SK-N-SH (cell line): ENCODE measurements around the gene PADI4. TPM values are rescaled to one million over a fixed set of nuclear protein-coding genes. Genes with fewer than 3 reads are reported as not detected.

Experiments used
- CTCF ChIA-PET: fragments of 300-600, 350-600 bp; formaldehyde crosslinking; extraction: SDS; loops from one replicate; lab custom pipeline; 2021; lab: Yijun Ruan, JAX
- POLR2A ChIA-PET: fragments of 350-600 bp; sonication (Branson Sonifier 250); formaldehyde crosslinking; extraction: SDS; loops from one replicate; lab custom pipeline; 2020; ENCODE audit warnings: antibody characterized with exemption, inconsistent platforms; lab: Yijun Ruan, JAX
- DNase-seq: peaks from one replicate; pipeline ENCODE4 v3.0.0; 2012
- H2AFZ ChIP-seq: fragments of 200-600 bp; sonication (generic); 2 replicates; pipeline ENCODE4 v1.8.1; 2016; ENCODE audit warnings: antibody characterized with exemption, mild to moderate bottlenecking, low read depth
- H3F3A ChIP-seq: fragments of 200-600 bp; sonication (generic); replicated peaks from 2 replicates; pipeline ENCODE3; 2016; ENCODE audit warnings: antibody characterized with exemption, mild to moderate bottlenecking; ENCODE audit not compliant: insufficient read depth
- H3K27ac ChIP-seq, 2 experiments: fragments of 200-500 bp in 1 of 2; fragments of 200-600 bp in 1 of 2; sonication (Bioruptor generic) in 1 of 2; sonication (generic), shearing (Covaris generic) in 1 of 2; 2 replicates each; pipeline versions ENCODE4 v1.5.1 to v1.6.1; 2014 to 2016; ENCODE audit warnings: low read depth in 2 of 2, inconsistent platforms in 1 of 2, low read length in 1 of 2, mild to moderate bottlenecking in 1 of 2, mixed read lengths in 1 of 2
- H3K27me3 ChIP-seq: fragments of 200-600 bp; sonication (generic), shearing (Covaris generic); 2 replicates; pipeline ENCODE4 v1.6.1; 2016; ENCODE audit warnings: mixed run types; ENCODE audit not compliant: insufficient read depth
- H3K36me3 ChIP-seq, 2 experiments: fragments of 200-500 bp in 1 of 2; fragments of 200-600 bp in 1 of 2; sonication (Bioruptor generic) in 1 of 2; sonication (generic) in 1 of 2; replicated peaks in 1 of 2; 2 replicates each; pipeline versions ENCODE3 to v1.5.1; 2014 to 2016; ENCODE audit warnings: low read length in 1 of 2, mild to moderate bottlenecking in 1 of 2; ENCODE audit not compliant: insufficient read depth in 2 of 2, control insufficient read depth in 1 of 2
- H3K4me1 ChIP-seq, 2 experiments: fragments of 200-500 bp in 1 of 2; fragments of 200-600 bp in 1 of 2; sonication (Bioruptor generic) in 1 of 2; sonication (generic), shearing (Covaris generic) in 1 of 2; 2 replicates each; pipeline versions ENCODE4 v1.5.1 to v1.6.1; 2014 to 2016; ENCODE audit warnings: low read depth in 1 of 2, low read length in 1 of 2, mixed run types in 1 of 2; ENCODE audit not compliant: insufficient read depth in 2 of 2, control insufficient read depth in 1 of 2
- H3K4me2 ChIP-seq: fragments of 200-600 bp; sonication (generic), shearing (Covaris generic); 2 replicates; pipeline ENCODE4 v1.6.1; 2017; ENCODE audit warnings: mixed run types
- H3K4me3 ChIP-seq, 2 experiments: fragments of 200-500 bp in 1 of 2; fragments of 200-600 bp in 1 of 2; sonication (Bioruptor generic) in 1 of 2; sonication (generic), shearing (Covaris generic) in 1 of 2; 2 replicates each; pipeline versions ENCODE4 v1.5.1 to v1.8.1; 2014 to 2016; ENCODE audit warnings: low read depth in 2 of 2, inconsistent platforms in 1 of 2, low read length in 1 of 2, mild to moderate bottlenecking in 1 of 2, mixed read lengths in 1 of 2, moderate library complexity in 1 of 2
- H3K79me2 ChIP-seq: fragments of 200-600 bp; sonication (generic); 2 replicates; pipeline ENCODE4 v1.8.1; 2017; ENCODE audit warnings: mild to moderate bottlenecking; ENCODE audit not compliant: insufficient read depth
- H3K9ac ChIP-seq: fragments of 200-600 bp; sonication (generic); 2 replicates; pipeline ENCODE4 v1.6.1; 2017; ENCODE audit warnings: mixed run types
- H3K9me2 ChIP-seq: fragments of 200-600 bp; sonication (generic); 2 replicates; pipeline ENCODE4 v1.6.1; 2017; ENCODE audit warnings: mixed run types
- H3K9me3 ChIP-seq: fragments of 200-600 bp; sonication (generic); 2 replicates; pipeline ENCODE4 v1.6.1; 2017; ENCODE audit warnings: mixed run types, mild to moderate bottlenecking, moderate library complexity
- H4K20me1 ChIP-seq: fragments of 200-600 bp; sonication (generic); 2 replicates; pipeline ENCODE4 v1.6.1; 2017; ENCODE audit warnings: mild to moderate bottlenecking, mixed run types; ENCODE audit not compliant: insufficient read depth
- CHD2 ChIP-seq: fragments of 150-350 bp; IDR thresholded peaks from 2 replicates; pipeline ENCODE4 v1.6.1; 2018; ENCODE audit warnings: low read length; ENCODE audit not compliant: partially characterized antibody
- CTCF ChIP-seq: fragments of 200-600 bp; sonication (generic); IDR thresholded peaks from 2 replicates; pipeline ENCODE4 v1.6.1; 2017; ENCODE audit warnings: antibody characterized with exemption, mild to moderate bottlenecking, moderate library complexity
- IRF3 ChIP-seq: fragments of 150-350 bp; IDR thresholded peaks from 2 replicates; pipeline ENCODE4 v1.6.1; 2016; ENCODE audit warnings: mild to moderate bottlenecking, low read depth, low read length
- MXI1 ChIP-seq: IDR thresholded peaks from 2 replicates; pipeline ENCODE4 v1.6.1; 2012; ENCODE audit warnings: mild to moderate bottlenecking, low read depth, low read length, improper control_type of control experiment
- PBX3 ChIP-seq: IDR thresholded peaks from 2 replicates; pipeline ENCODE4; 2012
- POLR2AphosphoS5 ChIP-seq: IDR thresholded peaks from 2 replicates; pipeline ENCODE4 v1.6.1; 2012; ENCODE audit warnings: low read depth, low read length
- TCF12 ChIP-seq: IDR thresholded peaks from 2 replicates; pipeline ENCODE4 v1.4.0; 2012
- YY1 ChIP-seq: IDR thresholded peaks from 2 replicates; pipeline ENCODE4 v1.4.0; 2012; ENCODE audit warnings: low read depth, mild to moderate bottlenecking
- WGBS: methylation state at CpG from one replicate; pipeline ENCODE4 v1.1.6; 2017; ENCODE audit warnings: low lambda C conversion rate; 5-methylcytosine and 5-hydroxymethylcytosine counted together
- polyA plus RNA-seq, 3 experiments: library from polyadenylated mRNA; depleted of rRNA; stranded (reverse); fragments of >200 nt; gene quantifications; 2 replicates each; pipeline ENCODE4 v1.2.3, GENCODE V29; 2012

PADI4 gene
- polyA plus RNA-seq, 1 of the 3 experiments (the other 2 are of a cell fraction): not detected

- H3K9me3 ChIP-seq: no peaks in the 10 kb centered on the region
- no peak overlapping the region for H3K27ac ChIP-seq
- CTCF ChIA-PET: interaction anchor here (1.0 to 2.0 kb wide), 3 partner anchors 8 to 62 kb away, joined by 4 to 5 read pairs (median 5); no protein-coding TSS in a partner anchor
- H3K4me3 ChIP-seq: no peak overlapping the region
- no peaks in the 10 kb centered on the region for H4K20me1 ChIP-seq
- no peak for TF ChIP-seq IRF3
- TF ChIP-seq MXI1: no peak
- TF ChIP-seq PBX3: no peak
- TF ChIP-seq YY1: no peak
- no peak for TF ChIP-seq TCF12
- TF ChIP-seq CTCF: no peak
- no peak for TF ChIP-seq POLR2AphosphoS5
- H3K79me2 ChIP-seq: no peaks in the 10 kb centered on the region
- 70% methylated on average over 4 of the region's 7 CpGs for WGBS
- H3K4me2 ChIP-seq: no peak overlapping the region
- H2AFZ ChIP-seq: no peak overlapping the region
- no peak for DNase-seq
- POLR2A ChIA-PET: no interaction called here
- H3K9me2 ChIP-seq: no peaks in the 10 kb centered on the region
- H3F3A ChIP-seq: no peaks in the 10 kb centered on the region
- H3K27me3 ChIP-seq: peaks cover 3% of the 10 kb centered on the region; the same call in 1 of the 2 replicates
- H3K36me3 ChIP-seq: no peaks in the 10 kb centered on the region
- no peaks in the 10 kb centered on the region for H3K4me1 ChIP-seq
- H3K9ac ChIP-seq: no peak overlapping the region
Observed at GRCh38 chr1:17397910-17398695, 90.1 kb downstream of the PADI4 start.

- Histone ChIP-seq H3K27ac (no peak overlapping the region), H3K4me3 (no peak overlapping the region), H3K36me3 (no peaks in the 10 kb centered on the region), H3K4me2 (no peak overlapping the region), H3K9me3 (no peaks in the 10 kb centered on the region), H3K9me2 (no peaks in the 10 kb centered on the region), H3K79me2 (no peaks in the 10 kb centered on the region), H3K9ac (no peak overlapping the region), H2AFZ (no peak overlapping the region), H4K20me1 (no peaks in the 10 kb centered on the region), H3F3A (no peaks in the 10 kb centered on the region), H3K27me3 (no peaks in the 10 kb centered on the region), H3K4me1 (peaks cover 0 to under 1% of the 10 kb centered on the region in 2 experiments; a peak in 1 of 4 replicates)
- ChIA-PET CTCF (no interaction called here), POLR2A (no interaction called here)
- WGBS: 87% methylated on average over 9 of the region's 11 CpGs
- TF ChIP-seq CHD2: no peak
- DNase-seq: no peak
Observed at GRCh38 chr1:17400725-17401341, 92.8 kb downstream of the PADI4 start.
